ENCODE data around the gene ALK. TPM values are rescaled to one million over a fixed set of nuclear protein-coding genes. Genes with fewer than 3 reads are reported as not detected.
A peak's percentile ranks its signal among the peaks of the same experiment; 100 is the strongest.

Gene ALK
- polyA plus RNA-seq (2012; ENCODE audit: insufficient read length, low read depth) = 0.19 TPM

DNA sequence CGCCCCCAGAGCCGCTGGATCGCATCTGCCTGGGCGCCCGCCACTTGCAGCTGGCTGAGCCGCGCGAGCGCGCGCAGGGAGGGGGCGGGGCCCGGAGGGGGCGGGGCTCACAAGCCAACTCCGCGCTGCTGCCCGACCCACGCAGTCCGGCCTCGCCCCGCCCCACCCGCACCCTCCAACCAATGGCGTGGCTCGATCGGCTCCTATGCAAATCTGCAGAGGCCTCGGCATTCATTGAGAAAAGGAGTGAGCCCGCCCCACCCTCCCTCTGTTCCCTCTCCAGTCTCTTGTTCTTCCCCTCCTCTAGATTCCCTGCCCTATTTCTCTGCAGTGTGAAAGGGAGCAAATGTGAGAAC is at the start of gene ALK:
Gene ALK (minus strand): TSS at position 27 of the 356 bp plus-strand sequence. CDS start 927 bp downstream, outside the sequence.
- TF ChIP-seq FOXP2 (optimal IDR thresholded peaks at IDR 0.05; ENCODE audit: borderline replicate concordance, extremely low read depth, extremely low read length, insufficient read depth) (peak; percentile 6), TAF1 (IDR thresholded peaks at IDR 0.05; ENCODE audit: borderline replicate concordance, insufficient read depth, low read length) (no peak)

DNA sequence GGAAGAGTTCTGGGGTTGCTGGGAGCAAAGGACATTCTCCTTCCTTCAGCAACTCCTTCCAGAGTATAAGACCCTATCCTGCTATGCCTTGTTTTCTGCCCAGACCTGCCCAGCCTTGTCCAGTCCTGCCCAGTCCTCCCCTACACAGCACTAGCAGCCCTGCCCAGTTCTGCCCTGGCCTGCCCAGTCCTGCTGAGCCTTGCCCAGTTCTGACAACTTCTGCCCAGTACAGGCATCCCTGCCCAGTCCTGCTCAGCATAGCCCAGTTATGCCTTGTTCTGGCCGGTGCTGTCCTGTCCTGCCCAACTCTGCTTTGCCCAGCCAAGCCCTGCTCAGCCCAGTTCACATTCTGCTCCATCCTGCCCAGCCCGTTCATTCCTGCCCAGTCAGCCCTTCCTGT is 44.9 kb upstream of the ALK start:
- TF ChIP-seq, protein P1, sequence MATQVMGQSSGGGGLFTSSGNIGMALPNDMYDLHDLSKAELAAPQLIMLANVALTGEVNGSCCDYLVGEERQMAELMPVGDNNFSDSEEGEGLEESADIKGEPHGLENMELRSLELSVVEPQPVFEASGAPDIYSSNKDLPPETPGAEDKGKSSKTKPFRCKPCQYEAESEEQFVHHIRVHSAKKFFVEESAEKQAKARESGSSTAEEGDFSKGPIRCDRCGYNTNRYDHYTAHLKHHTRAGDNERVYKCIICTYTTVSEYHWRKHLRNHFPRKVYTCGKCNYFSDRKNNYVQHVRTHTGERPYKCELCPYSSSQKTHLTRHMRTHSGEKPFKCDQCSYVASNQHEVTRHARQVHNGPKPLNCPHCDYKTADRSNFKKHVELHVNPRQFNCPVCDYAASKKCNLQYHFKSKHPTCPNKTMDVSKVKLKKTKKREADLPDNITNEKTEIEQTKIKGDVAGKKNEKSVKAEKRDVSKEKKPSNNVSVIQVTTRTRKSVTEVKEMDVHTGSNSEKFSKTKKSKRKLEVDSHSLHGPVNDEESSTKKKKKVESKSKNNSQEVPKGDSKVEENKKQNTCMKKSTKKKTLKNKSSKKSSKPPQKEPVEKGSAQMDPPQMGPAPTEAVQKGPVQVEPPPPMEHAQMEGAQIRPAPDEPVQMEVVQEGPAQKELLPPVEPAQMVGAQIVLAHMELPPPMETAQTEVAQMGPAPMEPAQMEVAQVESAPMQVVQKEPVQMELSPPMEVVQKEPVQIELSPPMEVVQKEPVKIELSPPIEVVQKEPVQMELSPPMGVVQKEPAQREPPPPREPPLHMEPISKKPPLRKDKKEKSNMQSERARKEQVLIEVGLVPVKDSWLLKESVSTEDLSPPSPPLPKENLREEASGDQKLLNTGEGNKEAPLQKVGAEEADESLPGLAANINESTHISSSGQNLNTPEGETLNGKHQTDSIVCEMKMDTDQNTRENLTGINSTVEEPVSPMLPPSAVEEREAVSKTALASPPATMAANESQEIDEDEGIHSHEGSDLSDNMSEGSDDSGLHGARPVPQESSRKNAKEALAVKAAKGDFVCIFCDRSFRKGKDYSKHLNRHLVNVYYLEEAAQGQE (IDR thresholded peaks at IDR 0.05; ENCODE audit: insufficient read depth in 1 of 2, low read depth in 2 of 2, low read length in 2 of 2) = no peak
- TF ChIP-seq POLR2AphosphoS5 (IDR thresholded peaks at IDR 0.05; ENCODE audit: low read depth, low read length) (no peak), SIN3A (IDR thresholded peaks at IDR 0.05; ENCODE audit: borderline replicate concordance, insufficient read depth, low read length) (no peak), TAF1 (IDR thresholded peaks at IDR 0.05; ENCODE audit: borderline replicate concordance, insufficient read depth, low read length) (no peak), FOXP2 (optimal IDR thresholded peaks at IDR 0.05; ENCODE audit: borderline replicate concordance, extremely low read depth, extremely low read length, insufficient read depth) (no peak)

- TF ChIP-seq POLR2AphosphoS5 (IDR thresholded peaks at IDR 0.05; ENCODE audit: low read depth, low read length) (no peak), FOXP2 (optimal IDR thresholded peaks at IDR 0.05; ENCODE audit: borderline replicate concordance, extremely low read depth, extremely low read length, insufficient read depth) (no peak)
Measured at GRCh38 chr2:29963972-29964570, 42.7 kb upstream of the ALK start.

DNA sequence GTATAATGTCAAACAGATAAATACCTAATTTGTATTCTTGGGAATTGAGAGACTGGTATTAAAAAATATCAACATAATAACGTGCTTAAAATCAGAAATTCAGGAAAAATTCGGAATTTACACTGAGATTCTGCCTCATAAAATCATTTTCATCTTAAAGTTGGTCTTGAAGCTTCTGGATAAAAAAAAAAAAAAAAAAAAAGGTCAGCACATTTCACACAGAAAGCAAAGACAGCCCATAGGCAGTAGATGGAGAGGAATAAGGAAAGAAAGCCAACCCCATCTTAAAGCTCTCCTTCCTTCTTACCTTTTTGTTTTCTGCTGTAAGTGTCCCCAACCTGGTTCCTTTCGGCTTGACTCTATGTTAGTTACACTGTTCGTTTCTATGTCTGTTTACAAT is 41.5 kb upstream of the ALK start:
- TF ChIP-seq TAF1 (IDR thresholded peaks at IDR 0.05; ENCODE audit: borderline replicate concordance, insufficient read depth, low read length) = no peak
- TF ChIP-seq POLR2AphosphoS5 (IDR thresholded peaks at IDR 0.05; ENCODE audit: low read depth, low read length) = no peak
- TF ChIP-seq, protein P1 (IDR thresholded peaks at IDR 0.05; ENCODE audit: insufficient read depth in 1 of 2, low read depth in 2 of 2, low read length in 2 of 2) = no peak
- no peak for TF ChIP-seq SIN3A (IDR thresholded peaks at IDR 0.05; ENCODE audit: borderline replicate concordance, insufficient read depth, low read length)
- TF ChIP-seq FOXP2 (optimal IDR thresholded peaks at IDR 0.05; ENCODE audit: borderline replicate concordance, extremely low read depth, extremely low read length, insufficient read depth) = no peak

- no peak for TF ChIP-seq TAF1 (IDR thresholded peaks at IDR 0.05; ENCODE audit: borderline replicate concordance, insufficient read depth, low read length)
- TF ChIP-seq FOXP2 (optimal IDR thresholded peaks at IDR 0.05; ENCODE audit: borderline replicate concordance, extremely low read depth, extremely low read length, insufficient read depth) = no peak
- TF ChIP-seq, protein P1 (IDR thresholded peaks at IDR 0.05; ENCODE audit: insufficient read depth in 1 of 2, low read depth in 2 of 2, low read length in 2 of 2) = no peak
- TF ChIP-seq POLR2AphosphoS5 (IDR thresholded peaks at IDR 0.05; ENCODE audit: low read depth, low read length) = no peak
- no peak for TF ChIP-seq SIN3A (IDR thresholded peaks at IDR 0.05; ENCODE audit: borderline replicate concordance, insufficient read depth, low read length)
Measured at GRCh38 chr2:29954316-29954715, 32.9 kb upstream of the ALK start.

DNA sequence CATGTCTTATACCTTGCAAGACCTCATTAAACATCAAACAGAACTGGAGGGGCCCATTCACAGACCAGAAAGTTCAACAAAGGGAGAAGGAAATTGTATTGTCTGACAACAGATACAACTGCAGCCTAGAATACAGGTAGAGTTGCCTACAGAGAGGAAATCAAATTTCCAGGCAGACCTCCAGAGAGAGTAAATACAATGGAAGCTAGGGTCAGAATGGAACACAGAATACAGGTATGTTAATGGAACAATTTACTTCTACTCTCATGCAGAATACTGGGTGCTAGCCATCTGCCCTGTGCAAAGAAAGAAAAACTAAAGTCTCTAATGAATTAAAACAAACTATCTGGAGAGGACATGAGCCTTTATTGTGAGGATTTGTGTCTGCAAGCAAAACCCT is 31.6 kb upstream of the ALK start:
- TF ChIP-seq FOXP2 (optimal IDR thresholded peaks at IDR 0.05; ENCODE audit: borderline replicate concordance, extremely low read depth, extremely low read length, insufficient read depth) = no peak
- TF ChIP-seq, protein P1 (IDR thresholded peaks at IDR 0.05; ENCODE audit: insufficient read depth in 1 of 2, low read depth in 2 of 2, low read length in 2 of 2) = no peak
- no peak for TF ChIP-seq SIN3A (IDR thresholded peaks at IDR 0.05; ENCODE audit: borderline replicate concordance, insufficient read depth, low read length)
- TF ChIP-seq POLR2AphosphoS5 (IDR thresholded peaks at IDR 0.05; ENCODE audit: low read depth, low read length) = no peak
- TF ChIP-seq TAF1 (IDR thresholded peaks at IDR 0.05; ENCODE audit: borderline replicate concordance, insufficient read depth, low read length) = no peak
